NCI-H187 (cell line): ENCODE results near the gene MLIP.
"Not testable (repeated sequence)": the region's sequence is repeated elsewhere in the genome, so short reads cannot be mapped to it uniquely, and the experiment has no call there.

ENCODE experiments used
- DNase-seq, 2 experiments: peaks; one replicate each; lab custom pipeline; 2025; lab: John Stamatoyannopoulos, UW

The MLIP gene

DNA sequence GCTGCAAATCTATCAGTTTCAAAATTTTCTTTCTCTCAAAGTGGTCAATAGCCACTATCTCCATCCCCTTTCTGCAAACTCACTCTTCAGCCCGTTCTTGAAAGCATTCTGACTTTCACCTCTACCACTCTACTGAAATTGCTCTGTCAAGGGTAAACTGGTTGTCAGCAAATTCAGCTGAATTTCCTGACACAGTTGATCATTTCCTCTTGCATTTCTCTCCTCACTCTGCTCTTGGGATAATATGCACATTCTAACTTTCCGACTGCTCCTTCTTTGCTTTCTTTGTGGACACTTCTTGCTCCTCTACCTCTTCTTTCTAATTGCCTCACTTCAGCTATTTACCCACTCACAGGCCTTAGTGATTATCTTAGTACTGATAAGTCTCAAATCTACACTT lies 123.3 kb downstream of the MLIP start:
- DNase-seq = no peak

DNA sequence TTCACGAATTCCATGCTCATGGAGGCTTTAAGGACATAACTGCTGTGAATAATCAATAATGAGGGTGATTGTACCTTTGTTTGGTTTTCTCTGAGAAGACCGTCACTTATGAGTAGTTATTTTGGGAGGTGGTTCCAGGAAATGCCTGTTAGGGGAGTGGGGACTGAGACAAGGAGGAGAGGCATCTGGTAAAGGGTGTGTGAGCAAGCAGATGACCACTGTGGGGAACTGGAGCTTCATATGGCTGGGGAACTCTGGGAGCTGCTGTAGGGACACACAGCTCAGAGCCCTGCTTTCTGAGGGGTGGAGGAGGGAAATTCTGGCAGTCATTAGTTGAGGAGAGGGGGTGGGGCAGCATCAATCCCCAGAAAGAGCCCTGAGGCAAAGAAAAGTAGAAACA lies 125.7 kb downstream of the MLIP start:
- DNase-seq = no peak

DNA sequence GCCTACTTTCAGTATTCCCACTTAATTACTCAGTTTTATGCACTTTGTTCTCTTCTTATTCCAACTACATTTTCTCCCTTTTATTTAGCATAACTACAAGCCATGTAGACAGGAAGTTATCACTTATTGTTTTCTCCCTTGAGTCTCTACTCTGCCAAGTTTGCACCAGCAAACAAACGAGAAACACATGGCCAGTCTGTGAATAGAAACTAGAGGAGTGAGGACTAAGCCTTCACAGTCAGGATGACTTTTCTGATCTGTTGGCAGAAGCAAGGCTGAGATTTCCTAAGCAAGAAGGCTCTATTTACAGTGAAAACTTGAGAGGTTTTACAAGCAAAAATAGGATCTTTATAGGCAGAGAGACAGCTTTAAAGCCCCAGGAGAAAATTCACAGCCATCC lies 127.2 kb downstream of the MLIP start:
- no peak for DNase-seq

DNA sequence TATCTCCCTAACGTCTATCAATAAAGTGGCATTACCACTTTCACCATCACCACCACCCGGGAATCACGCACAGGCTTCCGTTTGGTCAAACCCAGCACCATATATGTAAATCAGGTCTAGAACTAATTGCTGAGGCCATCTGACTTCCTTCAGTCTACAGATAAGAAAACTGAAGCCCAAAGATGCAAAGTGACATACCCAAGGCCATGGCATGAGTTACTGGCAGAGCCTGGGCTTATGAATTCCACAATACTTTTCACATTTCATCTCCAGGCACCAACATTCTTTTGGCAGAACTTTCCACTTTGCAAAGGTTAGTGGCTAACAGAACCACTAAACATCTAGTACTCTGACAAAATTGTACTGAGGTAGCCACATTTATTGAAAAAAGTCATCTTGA lies 132.5 kb downstream of the MLIP start:
- no peak for DNase-seq

DNA sequence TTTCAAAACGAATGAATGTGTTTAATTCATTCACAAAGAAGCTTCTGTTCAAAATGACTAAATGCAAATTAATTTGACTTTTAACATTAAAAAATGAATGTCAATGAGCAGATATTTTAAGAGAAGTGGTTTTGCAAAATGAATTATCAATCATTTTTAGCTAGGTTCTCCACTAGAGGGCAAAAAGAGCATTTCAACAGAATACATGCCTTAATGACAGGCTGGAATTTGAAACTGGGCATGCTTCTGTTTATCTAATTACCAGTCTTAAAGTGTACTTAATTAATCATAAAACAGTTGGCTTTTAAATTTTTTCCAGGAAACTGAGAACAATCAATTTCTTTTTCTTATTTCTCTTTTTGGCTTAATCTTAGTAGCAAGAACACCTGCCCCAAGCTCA lies 133.2 kb downstream of the MLIP start:
- DNase-seq = no peak

DNA sequence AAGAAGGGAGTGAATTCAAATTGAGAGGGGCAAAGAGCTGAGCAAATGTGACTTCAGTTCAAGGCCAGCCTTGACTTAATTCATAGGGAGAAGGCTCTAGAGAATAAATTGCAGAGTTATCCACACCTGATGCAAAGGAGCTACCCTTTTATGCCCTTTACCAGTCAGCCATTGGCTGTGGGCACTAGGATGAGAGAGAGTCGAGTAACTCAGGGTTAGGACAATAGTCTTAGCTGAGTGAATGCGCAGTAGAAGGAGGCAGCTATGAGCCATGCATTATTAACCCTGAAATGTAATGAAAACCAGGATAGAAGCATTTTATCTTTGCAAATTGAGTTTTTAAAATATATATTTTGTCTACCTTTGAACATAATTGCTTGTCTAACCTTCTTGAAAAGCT lies 134.0 kb downstream of the MLIP start:
- DNase-seq = no peak

DNA sequence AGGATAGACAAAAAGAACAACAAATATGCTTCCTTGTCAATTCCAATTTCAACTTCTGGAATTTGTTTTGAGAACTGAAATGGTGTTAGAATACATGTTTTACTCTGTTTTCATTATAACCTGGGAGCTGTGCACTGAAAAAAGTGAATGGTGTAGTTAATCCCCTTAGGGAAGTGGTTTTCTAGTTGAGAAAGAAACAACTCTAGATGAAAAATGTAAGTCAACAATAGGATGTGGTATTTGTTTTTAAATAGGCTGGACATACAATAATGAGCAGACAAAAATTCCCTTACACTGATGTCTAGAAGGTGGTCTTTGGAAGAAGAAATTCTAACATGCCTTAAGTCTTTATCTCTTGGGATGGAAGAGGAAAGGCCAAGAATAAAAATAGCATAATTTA lies 137.1 kb downstream of the MLIP start:
- no peak for DNase-seq

DNA sequence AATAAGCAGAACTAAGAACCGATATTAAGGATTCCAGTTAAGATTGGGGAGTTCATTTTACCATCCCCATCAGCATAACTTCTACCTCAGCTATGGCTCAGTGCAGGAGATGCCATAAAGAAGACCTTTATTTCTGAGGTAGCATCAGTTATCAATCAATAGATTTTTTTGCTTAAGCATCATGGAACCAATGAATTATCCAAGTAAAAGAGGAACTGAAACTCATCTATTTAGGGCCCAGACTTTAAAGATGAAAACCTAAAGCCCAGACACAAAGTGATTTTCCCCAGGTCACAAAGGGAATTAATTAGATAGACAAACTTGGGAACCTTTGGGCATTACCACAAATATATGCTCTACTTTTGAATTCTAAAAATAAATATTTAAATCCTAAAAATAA lies 137.8 kb downstream of the MLIP start:
- no peak for DNase-seq

DNA sequence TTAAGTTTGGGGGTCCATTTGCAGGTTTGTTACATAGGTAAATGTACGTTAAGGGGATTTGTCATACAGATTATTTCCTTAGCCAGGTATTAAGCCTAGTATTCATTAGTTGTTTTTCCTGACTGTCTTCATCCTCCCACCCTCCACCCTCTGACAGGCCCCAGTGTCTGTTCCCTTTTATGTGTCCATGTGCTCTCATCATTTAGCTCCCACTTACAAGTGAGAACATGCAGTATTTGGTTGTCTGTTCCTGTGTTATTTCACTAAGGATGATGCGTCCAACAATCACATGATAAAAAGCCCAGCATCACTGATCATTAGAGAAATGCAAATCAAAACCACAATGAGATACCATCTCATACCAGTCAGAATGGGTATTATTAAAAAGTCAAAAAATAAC lies 138.6 kb downstream of the MLIP start:
- DNase-seq = not testable (repeated sequence)

DNA sequence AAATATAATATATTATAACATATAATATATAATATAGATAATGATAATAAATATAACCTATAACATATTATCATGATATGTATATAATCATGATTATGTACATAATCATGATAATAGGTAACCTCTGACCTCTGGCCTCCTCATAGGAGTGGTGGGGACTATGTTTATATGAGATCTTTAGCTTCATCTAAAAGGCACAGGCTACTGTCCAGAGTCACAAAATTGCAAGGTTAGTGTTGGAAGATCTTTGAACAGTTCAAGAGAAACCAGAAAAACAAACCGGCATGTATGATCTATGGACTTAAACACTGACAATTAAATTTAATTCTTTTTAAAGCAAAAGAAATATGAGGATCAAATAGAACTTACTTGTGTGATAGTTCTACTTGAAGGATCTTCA lies 141.3 kb downstream of the MLIP start:
- DNase-seq = no peak

DNA sequence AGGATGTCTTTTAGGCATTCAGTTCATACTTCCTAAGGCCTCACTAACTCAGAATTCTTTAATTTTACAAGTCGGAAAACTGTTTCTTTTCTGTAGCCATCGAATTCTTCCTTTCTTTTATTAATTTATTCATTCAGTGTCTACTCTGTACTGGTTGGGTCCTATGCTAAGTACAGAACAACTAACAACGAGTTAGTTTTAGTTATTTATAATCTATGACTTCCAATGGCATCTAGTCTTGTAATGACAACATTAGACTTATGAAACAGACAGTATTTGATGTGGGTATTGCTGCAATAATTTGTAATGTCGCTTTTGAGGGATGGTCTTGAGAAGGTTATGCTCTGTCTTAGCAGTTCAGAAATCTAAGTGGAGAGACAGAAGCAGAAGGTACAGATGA lies 141.7 kb downstream of the MLIP start:
- DNase-seq = no peak

DNA sequence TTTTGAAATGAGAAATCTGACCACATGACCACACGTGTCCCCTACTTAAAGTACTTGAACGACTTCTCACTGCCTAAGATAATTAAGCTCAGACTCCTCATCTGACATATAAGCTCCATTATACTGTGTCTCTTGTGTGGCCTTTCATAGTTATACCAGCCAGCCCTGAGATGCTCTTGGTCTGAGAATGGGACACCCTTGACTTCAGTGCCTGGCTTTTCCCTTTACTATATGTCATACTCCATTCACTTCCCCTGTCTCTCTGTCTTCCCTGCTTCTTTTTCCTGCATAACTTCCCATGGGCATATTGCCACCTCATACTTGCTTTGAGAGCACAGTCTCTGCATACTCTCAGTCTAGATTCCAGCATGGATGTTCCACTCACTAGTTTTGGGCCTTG lies 143.6 kb downstream of the MLIP start:
- DNase-seq = no peak

DNA sequence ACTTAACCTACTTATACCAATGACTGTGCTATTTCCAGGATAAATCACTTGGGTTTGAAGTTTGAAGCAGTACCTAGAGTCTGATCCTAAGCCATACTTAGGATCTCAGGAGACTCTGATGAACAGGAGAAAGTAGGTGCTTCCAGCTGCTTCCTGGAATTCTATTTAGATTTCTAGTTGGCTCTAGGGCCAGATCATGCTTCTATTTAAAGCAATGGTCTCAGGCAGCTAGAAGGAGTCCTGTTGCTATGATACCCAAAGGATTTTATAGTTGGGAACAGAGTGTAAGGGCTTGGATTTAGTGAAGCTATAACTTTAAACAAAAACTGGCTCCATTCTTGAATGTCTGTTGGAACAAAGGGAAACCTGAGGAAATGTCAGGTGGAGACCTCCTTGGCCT lies 144.6 kb downstream of the MLIP start:
- no peak for DNase-seq

DNA sequence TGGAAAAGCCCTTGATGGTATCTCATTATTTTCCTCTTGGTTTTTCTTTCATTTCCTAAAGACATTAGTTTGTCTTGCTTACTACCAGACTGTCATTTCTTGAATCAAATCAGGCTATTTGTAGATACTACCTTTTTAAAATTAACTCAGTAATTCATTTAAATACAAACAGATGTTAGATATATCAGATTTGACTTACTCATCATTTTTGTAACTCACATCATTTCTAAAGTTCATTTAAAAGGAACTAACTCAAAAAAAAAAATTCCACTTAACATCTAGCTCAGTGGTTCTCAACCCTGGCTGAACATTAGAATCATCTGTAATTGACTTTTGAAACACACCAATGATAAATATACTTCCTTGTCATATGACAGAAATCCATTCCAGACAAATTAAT lies 148.8 kb downstream of the MLIP start:
- DNase-seq = no peak

DNA sequence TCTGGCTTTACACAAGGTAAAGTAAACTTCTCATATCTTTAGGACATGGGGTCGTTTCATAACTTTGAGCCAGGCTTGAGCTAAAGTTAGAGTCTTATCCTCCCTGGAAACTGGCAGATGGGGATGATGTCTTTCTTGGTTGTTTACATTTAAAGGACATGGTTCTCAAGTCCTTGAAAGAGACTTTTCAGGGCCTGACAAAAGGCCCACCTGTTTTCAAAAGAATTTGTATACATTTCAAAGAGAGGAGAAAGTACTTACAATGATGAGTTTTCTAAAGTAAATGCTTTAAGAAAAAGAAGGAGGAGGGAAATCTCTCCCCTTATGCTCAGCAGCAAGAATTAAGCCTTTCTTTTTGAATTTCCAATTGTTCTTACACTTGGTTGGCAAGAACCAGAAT lies 151.3 kb downstream of the MLIP start:
- no peak for DNase-seq

DNA sequence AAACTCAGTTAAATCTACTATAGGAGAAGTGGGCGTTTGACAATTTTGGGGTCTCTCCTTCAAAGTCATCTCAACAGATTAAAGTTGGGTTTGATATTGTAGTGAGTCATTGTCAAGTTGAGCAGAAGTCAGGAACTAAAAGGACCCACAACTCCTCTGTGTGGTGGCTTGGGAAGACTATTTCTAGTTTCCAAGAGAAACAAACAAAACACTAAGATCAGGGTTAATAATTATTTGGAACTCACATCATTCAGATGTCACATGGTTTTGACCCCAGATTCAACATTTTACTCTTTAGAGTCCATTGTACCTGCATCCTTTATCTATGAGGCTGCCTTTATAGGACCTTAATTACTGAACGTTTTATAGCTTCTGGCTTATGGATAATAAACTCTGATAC lies 151.7 kb downstream of the MLIP start:
- no peak for DNase-seq

DNA sequence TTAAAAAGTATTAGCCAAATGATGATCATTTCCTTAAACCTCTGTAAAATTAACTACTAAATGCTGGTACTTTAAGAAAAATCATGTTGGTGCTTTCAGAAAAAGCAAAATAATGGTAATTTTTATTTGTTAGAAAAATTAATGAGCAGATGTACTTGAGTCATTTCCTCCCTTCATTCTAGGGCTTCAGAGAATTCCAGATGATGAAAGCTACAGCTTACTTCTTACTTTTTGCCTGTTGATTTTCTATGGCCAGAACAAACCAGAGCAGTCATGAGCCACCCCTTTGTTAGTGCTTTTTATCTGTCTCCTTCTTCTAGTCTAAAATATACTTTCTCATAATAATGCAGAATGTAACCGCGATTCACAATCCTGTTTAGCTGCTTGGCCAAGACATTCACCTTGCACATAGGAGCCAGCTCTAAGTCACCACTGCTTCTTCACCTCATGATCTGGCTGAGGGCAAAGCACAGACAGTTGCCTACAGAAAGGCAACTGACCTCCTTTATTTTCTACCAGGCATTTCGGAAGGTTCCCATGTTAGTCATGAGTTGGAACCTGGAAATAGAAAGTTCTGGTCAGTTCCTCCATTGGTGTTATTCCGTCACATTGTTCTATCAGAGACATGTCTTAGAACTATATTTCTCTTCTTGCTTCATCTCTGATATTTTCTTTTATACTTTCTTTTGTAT lies 153.5 kb downstream of the MLIP start:
- no peak for DNase-seq

DNA sequence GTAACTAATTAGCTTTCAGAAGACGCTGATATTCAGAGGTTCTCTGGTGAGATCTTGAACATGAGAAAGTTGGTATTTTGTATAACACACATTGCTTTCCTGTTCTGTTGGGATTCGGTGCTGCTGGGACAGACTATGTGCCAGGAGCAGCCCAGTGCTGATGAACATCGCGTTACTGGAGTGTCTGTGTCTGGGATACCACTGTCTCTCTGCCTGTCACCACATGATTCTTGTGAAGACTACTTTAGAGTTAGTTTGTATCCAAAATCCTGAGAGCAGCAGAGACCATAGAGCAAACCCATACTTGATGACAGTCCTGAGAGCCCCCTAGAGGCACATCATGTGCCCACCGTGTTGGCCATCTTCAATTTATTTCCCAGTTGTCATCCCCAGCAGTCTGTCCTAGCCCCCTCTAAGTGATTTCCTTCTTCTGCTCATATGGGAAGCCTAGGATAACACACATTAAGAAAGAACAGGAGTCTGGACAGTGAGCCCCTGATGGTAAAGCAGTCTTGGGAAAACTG lies 155.2 kb downstream of the MLIP start:
- no peak for DNase-seq

DNA sequence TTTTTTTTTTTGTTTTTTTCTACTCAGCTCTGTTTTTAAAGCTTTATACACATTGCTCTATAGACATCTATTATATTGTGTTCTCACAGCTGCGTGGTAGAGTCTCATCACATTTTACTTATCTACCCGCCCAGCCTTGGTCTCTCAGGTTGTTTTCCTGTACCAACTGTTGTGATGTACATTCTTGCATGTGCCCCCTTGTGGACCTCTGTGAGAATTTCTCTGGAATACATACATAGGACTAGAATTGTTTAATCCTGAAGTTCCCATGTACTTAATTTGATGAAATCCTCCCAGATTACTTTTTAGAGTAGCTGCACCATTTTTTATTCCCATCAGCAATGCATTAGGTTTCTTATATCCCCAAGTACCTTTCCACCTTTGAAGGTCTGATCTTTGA lies 156.6 kb downstream of the MLIP start:
- no peak for DNase-seq

DNA sequence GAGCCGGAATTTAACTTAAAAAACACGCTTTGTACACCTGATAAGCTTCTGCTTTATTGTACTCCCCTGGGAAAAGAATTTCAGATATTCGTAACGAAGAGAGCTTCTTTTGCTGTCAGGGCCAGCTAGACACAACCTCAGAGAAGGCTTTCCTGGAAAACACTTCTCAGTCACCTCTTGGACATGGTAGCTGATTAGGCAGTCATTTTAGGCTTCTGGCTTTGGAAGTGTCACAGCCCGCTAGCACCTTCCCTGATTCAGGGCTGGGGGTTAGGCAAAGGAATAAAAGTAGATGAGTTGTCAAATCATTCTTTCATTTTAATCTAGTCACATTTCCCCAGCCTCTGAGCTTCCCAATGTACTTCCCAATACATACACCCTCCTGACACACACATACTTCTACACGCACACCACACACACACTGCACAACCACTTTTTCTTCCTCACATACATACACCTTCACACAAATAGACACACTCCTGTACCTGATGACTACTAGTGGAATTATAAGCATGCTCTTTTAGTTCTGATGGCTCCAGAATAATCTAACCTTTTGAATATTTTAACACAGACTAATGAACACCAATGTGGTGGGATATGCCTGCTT lies 162.1 kb downstream of the MLIP start:
- no peak for DNase-seq

DNA sequence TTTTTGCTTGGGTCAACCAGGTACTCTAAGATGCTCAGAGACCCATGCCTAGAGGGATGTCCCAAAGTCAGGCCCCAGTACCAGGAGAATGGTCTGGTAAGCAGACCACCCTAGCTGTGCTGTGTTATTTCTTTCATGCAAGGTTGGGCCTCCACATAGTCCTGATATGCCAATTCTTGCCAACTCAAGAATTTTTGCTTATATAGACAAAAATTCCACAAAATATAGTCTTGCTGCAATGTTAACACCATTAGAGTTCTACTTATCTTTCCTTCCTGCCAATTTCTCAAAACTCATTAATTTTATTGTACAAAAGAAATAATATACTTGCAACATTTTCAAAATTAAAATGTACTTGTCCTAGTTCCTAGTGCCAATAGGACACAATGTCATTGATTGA lies 163.1 kb downstream of the MLIP start:
- DNase-seq = no peak

DNA sequence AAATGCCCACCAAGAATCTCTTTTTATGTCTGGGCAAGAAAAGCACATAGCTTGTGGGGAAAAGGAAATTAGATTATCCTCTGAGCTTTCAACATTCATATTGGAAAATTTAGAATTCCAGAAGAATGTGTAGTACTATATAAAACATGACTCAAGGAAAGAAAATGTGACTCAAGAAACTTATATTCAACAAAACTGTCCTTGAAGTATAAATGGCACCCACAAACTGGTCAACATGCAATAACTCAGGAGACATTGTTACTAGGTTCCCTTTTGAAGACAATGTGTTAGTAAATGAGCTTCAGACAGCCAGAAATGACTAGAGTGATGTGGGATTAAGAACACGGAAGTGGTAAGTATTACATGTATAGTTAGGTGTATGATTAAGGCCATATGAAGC lies 170.9 kb downstream of the MLIP start:
- DNase-seq = no peak

DNA sequence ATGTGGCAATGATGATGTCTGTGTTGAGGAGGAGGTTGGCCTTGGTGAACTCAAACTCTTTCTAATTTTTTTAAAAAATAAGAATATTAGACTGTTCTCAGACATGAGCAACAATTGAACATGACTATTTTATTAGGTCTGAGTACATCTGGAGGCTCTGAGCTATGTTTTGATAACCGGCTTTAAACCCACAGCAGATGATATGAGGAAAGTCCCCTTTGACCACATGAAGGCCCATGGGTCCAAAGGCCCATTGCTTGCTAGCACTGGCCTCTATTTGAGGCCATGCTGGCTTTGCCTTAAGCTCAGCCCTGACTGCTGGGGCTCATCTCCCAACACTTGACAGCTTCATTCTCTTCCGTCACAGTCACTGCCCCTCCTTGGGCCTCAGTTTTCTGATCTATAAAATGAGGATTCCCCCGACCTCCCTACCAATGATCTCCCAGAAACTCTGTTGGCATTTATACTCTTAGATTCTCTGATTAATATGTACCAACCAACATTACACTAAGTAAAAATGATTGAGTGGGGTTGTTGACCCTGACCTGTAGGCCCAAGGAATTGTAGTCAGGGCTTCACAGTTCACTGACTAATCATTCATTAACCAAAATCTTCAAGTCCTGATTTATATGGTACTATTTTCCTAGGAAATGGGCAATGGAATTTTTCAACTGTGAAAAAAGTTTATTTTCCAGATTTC lies 173.1 kb downstream of the MLIP start:
- no peak for DNase-seq
